Measurements from ENCODE around the gene IGSF5. TPM values are rescaled to one million over a fixed set of nuclear protein-coding genes. Genes with fewer than 3 reads are reported as not detected.

Gene IGSF5
- total and polyA plus RNA-seq, 8 donors, result 0.08 TPM; not detected in 7

DNA sequence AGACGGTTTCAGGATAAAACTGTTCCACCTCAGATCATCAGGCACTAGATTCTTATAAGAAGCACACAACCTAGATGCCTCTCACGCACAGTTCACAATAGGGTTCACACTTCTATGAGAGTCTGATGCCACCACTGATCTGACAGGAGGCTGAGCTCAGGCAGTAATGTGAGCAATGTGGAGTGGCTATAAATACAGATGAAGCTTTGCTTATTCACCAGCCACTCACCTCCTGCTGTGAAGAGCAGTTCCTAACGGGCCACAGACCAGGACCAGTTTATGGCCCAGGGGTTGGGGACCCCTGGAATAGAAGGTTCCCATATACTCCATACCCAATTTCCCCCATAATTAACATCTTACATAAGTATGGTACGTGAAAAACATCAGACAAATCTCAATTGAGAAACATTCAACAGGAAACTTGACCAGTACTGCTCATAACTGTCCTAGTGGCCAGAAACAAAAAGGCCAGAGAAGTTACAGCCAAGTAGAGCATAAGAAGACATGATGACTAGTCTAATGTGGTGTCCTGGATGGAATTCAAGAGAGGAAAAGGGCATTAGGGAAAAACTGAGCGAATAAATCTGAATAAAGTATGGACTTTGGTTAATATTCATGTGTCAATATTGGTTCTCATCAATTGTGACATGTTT is 24.7 kb upstream of the IGSF5 start:
- Histone ChIP-seq H3K4me3 (no peak overlapping the region), H3K4me1 (no peaks in the 10 kb centered on the region), H3K27me3 (peaks cover 0 to 13% (median 0%) of the 10 kb centered on the region in 3 donors), H3K27ac (no peak overlapping the region), H3K36me3 (no peaks in the 10 kb centered on the region), H3K9me3 (no peaks in the 10 kb centered on the region)
- DNase-seq, result no peak
- TF ChIP-seq EP300 (IDR thresholded peaks at IDR 0.05) (no peak), POLR2A (IDR thresholded peaks at IDR 0.05) (no peak), POLR2AphosphoS5 (IDR thresholded peaks at IDR 0.05) (no peak)
- TF ChIP-seq, protein P1, sequence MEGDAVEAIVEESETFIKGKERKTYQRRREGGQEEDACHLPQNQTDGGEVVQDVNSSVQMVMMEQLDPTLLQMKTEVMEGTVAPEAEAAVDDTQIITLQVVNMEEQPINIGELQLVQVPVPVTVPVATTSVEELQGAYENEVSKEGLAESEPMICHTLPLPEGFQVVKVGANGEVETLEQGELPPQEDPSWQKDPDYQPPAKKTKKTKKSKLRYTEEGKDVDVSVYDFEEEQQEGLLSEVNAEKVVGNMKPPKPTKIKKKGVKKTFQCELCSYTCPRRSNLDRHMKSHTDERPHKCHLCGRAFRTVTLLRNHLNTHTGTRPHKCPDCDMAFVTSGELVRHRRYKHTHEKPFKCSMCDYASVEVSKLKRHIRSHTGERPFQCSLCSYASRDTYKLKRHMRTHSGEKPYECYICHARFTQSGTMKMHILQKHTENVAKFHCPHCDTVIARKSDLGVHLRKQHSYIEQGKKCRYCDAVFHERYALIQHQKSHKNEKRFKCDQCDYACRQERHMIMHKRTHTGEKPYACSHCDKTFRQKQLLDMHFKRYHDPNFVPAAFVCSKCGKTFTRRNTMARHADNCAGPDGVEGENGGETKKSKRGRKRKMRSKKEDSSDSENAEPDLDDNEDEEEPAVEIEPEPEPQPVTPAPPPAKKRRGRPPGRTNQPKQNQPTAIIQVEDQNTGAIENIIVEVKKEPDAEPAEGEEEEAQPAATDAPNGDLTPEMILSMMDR (IDR thresholded peaks at IDR 0.05), result no peak
- intact Hi-C loops (cut with DNase I; ENCODE audit: low total_unique reads), result no loop called here
- WGBS, 5 donors, result 78 to 84% (median 80%) methylated on average over 5 of the region's 5 CpGs

DNA sequence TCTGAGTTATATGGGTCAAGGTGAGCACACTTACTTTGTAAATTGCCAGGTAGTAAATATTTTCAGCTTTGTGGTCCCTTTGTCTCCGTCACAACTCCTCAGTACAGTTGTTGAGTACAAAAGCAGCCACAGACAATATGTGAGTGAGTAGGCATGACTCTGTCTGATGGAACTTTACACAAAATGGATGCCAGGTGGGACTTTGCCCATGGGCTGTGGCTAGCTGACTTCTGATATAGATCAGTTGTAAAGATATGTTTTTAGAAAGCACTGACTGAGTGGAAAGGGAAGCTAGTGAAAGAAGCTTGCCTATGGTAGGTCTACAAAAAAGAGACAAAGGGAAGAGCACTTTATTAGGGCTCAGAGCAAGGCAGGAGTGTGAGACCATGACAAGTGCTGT is 23.1 kb upstream of the IGSF5 start:
- DNase-seq, result no peak
- no peaks in the 10 kb centered on the region for H3K4me1 ChIP-seq
- H3K27ac ChIP-seq, result no peak overlapping the region
- peaks cover 0 to 13% (median 0%) of the 10 kb centered on the region in 3 donors for H3K27me3 ChIP-seq
- intact Hi-C loops (cut with DNase I; ENCODE audit: low total_unique reads), result no loop called here
- no peaks in the 10 kb centered on the region for H3K9me3 ChIP-seq
- 81 to 92% (median 89%) methylated on average over 1 of the region's 1 CpG for WGBS, 5 donors
- no peak overlapping the region for H3K4me3 ChIP-seq
- TF ChIP-seq POLR2AphosphoS5 (IDR thresholded peaks at IDR 0.05), result no peak
- TF ChIP-seq EP300 (IDR thresholded peaks at IDR 0.05), result no peak
- TF ChIP-seq, protein P1 (IDR thresholded peaks at IDR 0.05), result no peak
- TF ChIP-seq POLR2A (IDR thresholded peaks at IDR 0.05), result no peak
- H3K36me3 ChIP-seq, result no peaks in the 10 kb centered on the region

DNA sequence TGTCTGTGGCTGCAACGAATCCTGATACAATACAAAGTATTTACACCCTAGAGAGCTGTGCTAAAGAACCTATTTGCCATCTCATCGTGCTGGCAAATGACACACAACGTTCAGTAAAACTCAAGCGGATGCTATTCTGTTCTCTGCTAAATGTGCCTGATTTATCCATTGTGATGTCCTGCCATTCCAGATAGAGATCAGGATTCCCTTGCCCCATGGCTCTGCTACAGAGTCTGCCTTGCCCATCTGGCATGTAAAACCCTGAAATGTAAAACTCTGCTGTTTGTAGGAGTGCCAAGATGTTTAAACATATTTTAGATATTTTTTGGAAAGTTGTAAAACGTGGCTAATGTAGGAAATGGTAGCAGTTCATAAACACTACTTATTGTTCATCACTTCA is 20.0 kb upstream of the IGSF5 start:
- Histone ChIP-seq H3K4me1 (no peaks in the 10 kb centered on the region), H3K9me3 (no peaks in the 10 kb centered on the region), H3K4me3 (no peak overlapping the region), H3K27me3 (no peaks in the 10 kb centered on the region), H3K36me3 (no peaks in the 10 kb centered on the region), H3K27ac (no peak overlapping the region)
- intact Hi-C loops (cut with DNase I; ENCODE audit: low total_unique reads), result no loop called here
- DNase-seq, result no peak
- no peak for TF ChIP-seq EP300 (IDR thresholded peaks at IDR 0.05)
- TF ChIP-seq POLR2A (IDR thresholded peaks at IDR 0.05), result no peak
- TF ChIP-seq POLR2AphosphoS5 (IDR thresholded peaks at IDR 0.05), result no peak
- TF ChIP-seq, protein P1 (IDR thresholded peaks at IDR 0.05), result no peak
- 69 to 80% (median 71%) methylated on average over 5 of the region's 5 CpGs for WGBS, 5 donors

DNA sequence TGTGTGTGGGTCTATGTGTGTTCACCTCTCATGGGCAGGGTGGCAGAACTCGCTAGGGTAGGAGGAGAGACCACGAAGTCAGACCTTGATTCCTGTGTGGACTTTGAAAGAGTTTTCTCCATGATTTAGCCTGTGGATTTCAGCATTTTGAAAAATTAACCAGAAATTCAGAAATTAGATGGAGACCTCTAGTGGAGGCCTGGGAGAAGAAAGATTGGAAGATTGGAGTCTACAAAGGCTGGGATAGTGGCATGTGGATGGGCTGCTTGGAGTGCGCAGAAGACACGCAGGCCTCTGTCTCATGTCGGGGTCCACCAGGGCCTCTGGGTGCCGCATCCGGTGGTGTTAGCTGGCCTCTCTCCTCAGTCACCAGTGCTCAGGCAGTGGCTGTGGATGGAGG is 18.9 kb upstream of the IGSF5 start:
- Histone ChIP-seq H3K36me3 (no peaks in the 10 kb centered on the region), H3K27ac (no peak overlapping the region), H3K4me3 (no peak overlapping the region), H3K9me3 (peaks cover 0 to under 1% (median 0%) of the 10 kb centered on the region in 4 donors), H3K27me3 (no peaks in the 10 kb centered on the region), H3K4me1 (no peaks in the 10 kb centered on the region)
- intact Hi-C loops (cut with DNase I; ENCODE audit: low total_unique reads), result no loop called here
- WGBS, 5 donors, result 89 to 94% (median 93%) methylated on average over 6 to 7 of the region's 7 CpGs
- DNase-seq, result no peak
- TF ChIP-seq, protein P1 (IDR thresholded peaks at IDR 0.05), result no peak
- TF ChIP-seq POLR2AphosphoS5 (IDR thresholded peaks at IDR 0.05) (no peak), EP300 (IDR thresholded peaks at IDR 0.05) (no peak), POLR2A (IDR thresholded peaks at IDR 0.05) (no peak)

Data from stomach (tissue), 9 donors.